HepG2 (cell line): ENCODE results near the gene MTHFS. TPM values are rescaled to one million over a fixed set of nuclear protein-coding genes. Genes with fewer than 3 reads are reported as not detected.

Experiments
- ATAC-seq: fragments of 200-7000 bp; cut with Tn5 transposase; 3 replicates; pipeline ENCODE4 v1.9.1; 2020; ENCODE audit warnings: mild to moderate bottlenecking, moderate library complexity
- BruUV-seq: library from RNA; stranded (reverse); fragments of 400-500 nt; replicated peaks from 2 replicates; lab custom pipeline; 2021; lab: Mats Ljungman, UMichigan
- CTCF ChIA-PET: fragments of 300-600 bp; formaldehyde crosslinking; extraction: SDS; loops from one replicate; lab custom pipeline; 2021; ENCODE audit warnings: low total read pairs, inconsistent platforms, low intra/inter-chr PET ratio; lab: Yijun Ruan, JAX
- POLR2A ChIA-PET: fragments of 350-600 bp; sonication (Branson Sonifier 250); formaldehyde crosslinking; loops from one replicate; lab custom pipeline; 2020; ENCODE audit warnings: antibody characterized with exemption, inconsistent platforms; lab: Yijun Ruan, JAX
- DNase-seq: peaks from one replicate; pipeline ENCODE4 v3.0.0-alpha.2; 2015; ENCODE audit warnings: low spot score
- FAIRE-seq: peaks from 3 replicates; lab custom pipeline; 2011; peaks lifted over from hg19 to GRCh38; lab: Jason Lieb, UNC
- H2AFZ ChIP-seq: one replicate; pipeline ENCODE4 v1.6.1; 2011; ENCODE audit warnings: low read length, inconsistent platforms
- H3K27ac ChIP-seq: fragments of 300-600 bp; 3 replicates; pipeline ENCODE4 v1.8.0; 2011; ENCODE audit warnings: mixed run types, mild to moderate bottlenecking, mixed read lengths, low read length, inconsistent platforms; ENCODE audit not compliant: insufficient read depth; ENCODE audit errors: extremely low read length
- H3K27me3 ChIP-seq, 2 experiments: fragments of 200-600 bp in 1 of 2; 2 replicates in 1 of 2; 3 replicates in 1 of 2; pipeline versions ENCODE4 v1.6.0 to v1.8.0; 2011; ENCODE audit warnings: low read length in 2 of 2, mild to moderate bottlenecking in 2 of 2, moderate library complexity in 2 of 2, inconsistent platforms in 1 of 2; ENCODE audit not compliant: insufficient read depth in 2 of 2, control insufficient read depth in 1 of 2
- H3K36me3 ChIP-seq, 2 experiments: fragments of 200-600 bp in 1 of 2; replicated peaks in 1 of 2; 2 replicates in 1 of 2; 3 replicates in 1 of 2; pipeline versions ENCODE4 v1.5.1 to v1.8.0; 2011; ENCODE audit warnings: low read length in 2 of 2, inconsistent platforms in 1 of 2; ENCODE audit not compliant: insufficient read depth in 2 of 2, control insufficient read depth in 1 of 2
- H3K4me1 ChIP-seq: 2 replicates; pipeline ENCODE4 v1.5.1; 2012; ENCODE audit warnings: low read length, inconsistent platforms; ENCODE audit not compliant: insufficient read depth
- H3K4me2 ChIP-seq: 2 replicates; pipeline ENCODE4 v1.6.0; 2011; ENCODE audit warnings: low read depth, low read length, inconsistent platforms
- H3K4me3 ChIP-seq, 3 experiments: fragments of 200-600 bp in 1 of 3; sonication (generic), shearing (Covaris generic) in 1 of 3; replicated peaks in 1 of 3; 2 replicates each; pipeline ENCODE4 v1.5.1; 2011 to 2016; ENCODE audit warnings: low read length in 3 of 3, inconsistent platforms in 2 of 3, low read depth in 2 of 3, mild to moderate bottlenecking in 2 of 3, control low read depth in 1 of 3, mixed read lengths in 1 of 3; ENCODE audit not compliant: insufficient read depth in 1 of 3
- H3K79me2 ChIP-seq: one replicate; pipeline ENCODE4 v1.6.1; 2011; ENCODE audit warnings: low read length, inconsistent platforms; ENCODE audit not compliant: insufficient read depth
- H3K9ac ChIP-seq: 2 replicates; pipeline ENCODE4 v1.6.0; 2011; ENCODE audit warnings: mild to moderate bottlenecking, low read depth, low read length, inconsistent platforms; ENCODE audit not compliant: insufficient read depth
- H3K9me3 ChIP-seq: 2 replicates; pipeline ENCODE4 v1.5.1; 2012; ENCODE audit warnings: mild to moderate bottlenecking, low read length
- H4K20me1 ChIP-seq: 2 replicates; pipeline ENCODE4 v1.6.0; 2011; ENCODE audit warnings: inconsistent platforms, mild to moderate bottlenecking, low read length, moderate library complexity; ENCODE audit not compliant: insufficient read depth
- FOXP1 ChIP-seq, 2 experiments: fragments of 450-650 bp in 1 of 2; IDR thresholded peaks; 2 replicates each; pipeline ENCODE4 v1.6.1; 2017 to 2018; ENCODE audit warnings: antibody characterized with exemption in 1 of 2
- HDAC1 ChIP-seq: sonication (generic); formaldehyde crosslinking; IDR thresholded peaks from 2 replicates; pipeline ENCODE4 v1.5.1; 2020; ENCODE audit warnings: mild to moderate bottlenecking, missing genetic modification reagents
- SOX13 ChIP-seq, 3 experiments: fragments of 450-650 bp in 1 of 3; sonication (generic) in 1 of 3; formaldehyde crosslinking in 1 of 3; IDR thresholded peaks in 2 of 3; conservative IDR thresholded peaks in 1 of 3; 2 replicates each; pipeline versions ENCODE4 v1.5.0 to v1.6.1; 2016 to 2020; ENCODE audit warnings: antibody characterized with exemption in 1 of 3, mild to moderate bottlenecking in 1 of 3, missing compliant biosample characterization in 1 of 3, missing genetic modification reagents in 1 of 3, moderate library complexity in 1 of 3
- ZNF710 ChIP-seq: sonication (generic); formaldehyde crosslinking; IDR thresholded peaks from 2 replicates; pipeline ENCODE4 v1.5.0; 2020; ENCODE audit warnings: mild to moderate bottlenecking, missing genetic modification reagents, borderline replicate concordance
- ZNF784 ChIP-seq: sonication (generic); formaldehyde crosslinking; IDR thresholded peaks from 2 replicates; pipeline ENCODE4 v1.5.1; 2020; ENCODE audit warnings: missing genetic modification reagents, mild to moderate bottlenecking, borderline replicate concordance
- WGBS: methylation state at CpG from one replicate; pipeline ENCODE4 v1.1.6; 2017; ENCODE audit warnings: low lambda C conversion rate; 5-methylcytosine and 5-hydroxymethylcytosine counted together
- in situ Hi-C: cut with HindIII; loops from 2 replicates; pipeline ENCODE4 v1.10.0; 2017; ENCODE audit warnings: low pct_unique_long_range_greater_than_20kb; ENCODE audit not compliant: extremely low pct_ligation_motif_present
- intact Hi-C: fragments of 100-400 bp; cut with micrococcal nuclease; formaldehyde crosslinking; loops from one replicate; pipeline ENCODE4 v1.10.0; 2022; ENCODE audit not compliant: unreplicated experiment
- polyA plus RNA-seq, 8 experiments: library from polyadenylated mRNA; depleted of rRNA in 3 of 8; stranded (reverse) in 7 of 8; unstranded in 1 of 8; fragments of >200 nt; fragmentation: Illumina TruSeq in 4 of 8; extraction: Trizol in 4 of 8; gene quantifications; 2 replicates each; pipeline versions ENCODE4 v1.2.1 to v1.2.3, GENCODE V29; 2011 to 2016; ENCODE audit warnings: low read depth in 4 of 8, missing spikeins in 1 of 8, mixed read lengths in 1 of 8; ENCODE audit not compliant: insufficient read depth in 1 of 8
- total RNA-seq, 5 experiments: library from RNA; depleted of rRNA; stranded (reverse); fragments of >200 nt; fragmentation: Illumina TruSeq; extraction: Trizol; gene quantifications; 2 replicates each; pipeline ENCODE4 v1.2.3, GENCODE V29; 2016; ENCODE audit warnings: low read depth in 1 of 5
- TF ChIP-seq, protein P1 (sequence below): sonication (generic); formaldehyde crosslinking; IDR thresholded peaks from 2 replicates; pipeline ENCODE4 v1.4.0; 2020; ENCODE audit warnings: mild to moderate bottlenecking, low read depth, missing genetic modification reagents

MTHFS gene
- total and polyA plus RNA-seq, 2 of the 13 experiments (the other 11 are each of a cell fraction or from before 2014, with no cell fraction given): 37.0 to 49.7 TPM

DNA sequence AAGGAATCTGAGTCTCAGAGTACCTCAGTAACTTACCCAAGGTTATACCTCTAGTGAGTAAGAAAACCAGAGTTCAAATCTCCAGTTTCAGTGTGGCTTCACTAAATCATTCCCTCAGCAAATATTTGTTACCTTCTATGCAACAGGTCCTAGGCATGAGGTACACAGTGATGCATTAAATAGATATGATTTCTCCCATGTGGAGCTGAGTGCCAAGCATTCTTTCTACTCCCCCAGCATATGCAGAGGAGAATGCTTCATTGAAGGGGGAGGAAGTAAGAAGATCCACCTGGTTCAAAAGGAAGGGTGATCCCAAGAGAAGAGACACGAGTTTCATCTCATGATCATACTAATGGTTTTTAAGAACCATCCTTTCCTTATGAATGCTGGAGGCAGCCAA is 6.8 kb upstream of the MTHFS start (continued):
- TF ChIP-seq HDAC1 (CRISPR knock-in tag) (no peak), ZNF784 (CRISPR knock-in tag) (no peak), FOXP1 (IDR thresholded peaks at IDR 0.05) (no peak), FOXP1 (CRISPR knock-in tag; IDR thresholded peaks at IDR 0.05) (no peak), ZNF710 (CRISPR knock-in tag) (no peak)
- TF ChIP-seq, protein P1, sequence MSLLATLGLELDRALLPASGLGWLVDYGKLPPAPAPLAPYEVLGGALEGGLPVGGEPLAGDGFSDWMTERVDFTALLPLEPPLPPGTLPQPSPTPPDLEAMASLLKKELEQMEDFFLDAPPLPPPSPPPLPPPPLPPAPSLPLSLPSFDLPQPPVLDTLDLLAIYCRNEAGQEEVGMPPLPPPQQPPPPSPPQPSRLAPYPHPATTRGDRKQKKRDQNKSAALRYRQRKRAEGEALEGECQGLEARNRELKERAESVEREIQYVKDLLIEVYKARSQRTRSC (CRISPR knock-in tag): no peak

DNA sequence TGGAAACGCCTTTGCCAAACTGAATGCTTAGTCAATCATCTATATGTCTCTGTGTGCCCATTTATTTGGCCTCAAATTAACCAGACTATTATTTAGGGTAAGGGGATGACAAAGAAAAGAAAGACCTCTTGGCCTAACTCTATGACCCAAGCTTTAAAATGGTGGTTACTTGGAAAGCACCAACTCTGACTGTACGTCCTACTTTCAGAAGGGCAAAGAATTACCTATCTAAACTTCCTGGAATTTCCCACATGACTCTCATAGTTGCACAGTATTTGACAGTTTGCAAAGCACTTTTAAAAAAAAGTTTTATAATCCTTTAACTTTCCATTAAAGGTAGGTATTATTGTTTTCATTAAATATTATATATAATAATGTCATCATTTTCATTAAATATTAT is 6.3 kb upstream of the MTHFS start:
- Histone ChIP-seq H3K9ac (no peak overlapping the region), H3K4me3 (no peak overlapping the region), H4K20me1 (no peaks in the 10 kb centered on the region), H3K4me1 (peaks cover 20% of the 10 kb centered on the region), H3K79me2 (no peaks in the 10 kb centered on the region), H3K27me3 (no peaks in the 10 kb centered on the region), H3K4me2 (no peak overlapping the region), H3K27ac (no peak overlapping the region), H2AFZ (no peak overlapping the region), H3K36me3 (no peaks in the 10 kb centered on the region), H3K9me3 (no peaks in the 10 kb centered on the region)
- FAIRE-seq (no peak), DNase-seq (no peak), ATAC-seq (no peak)
- no TSS peak for BruUV-seq
- CTCF ChIA-PET: no interaction called here
- in situ Hi-C loops: no loop called here
- POLR2A ChIA-PET: interaction anchor here (2.0 kb wide), 1 partner anchor 19 kb away, joined by 4 read pairs; no protein-coding TSS in a partner anchor
- no peak for TF ChIP-seq SOX13 (IDR thresholded peaks at IDR 0.05)
- TF ChIP-seq SOX13 (CRISPR knock-in tag; conservative IDR thresholded peaks at IDR 0.05 in 1 of 2, IDR thresholded peaks at IDR 0.05 in 1 of 2): no peak
- WGBS: 91% methylated on average over 2 of the region's 2 CpGs
- intact Hi-C loops: no loop called here
